Gastroesophageal sphincter (tissue), 3 donors: ENCODE measurements around the gene NEU1.

Experiments used
- POLR2A ChIP-seq, 2 donors: fragments of 450-650 bp; IDR thresholded peaks; one replicate each; pipeline ENCODE4 v1.6.1; 2017; ENCODE audit warnings: antibody characterized with exemption in 2 of 2, mild to moderate bottlenecking in 2 of 2, moderate library complexity in 1 of 2
- POLR2AphosphoS5 ChIP-seq: sonication (generic); formaldehyde crosslinking; IDR thresholded peaks from one replicate; pipeline ENCODE4 v1.6.1; 2017; ENCODE audit warnings: antibody characterized with exemption
- TF ChIP-seq, protein P1 (sequence below), 4 experiments: fragments of 200-600 bp in 2 of 4; fragments of 450-650 bp in 2 of 4; sonication (generic) in 1 of 4; IDR thresholded peaks; one replicate each; pipeline ENCODE4 v1.5.1; 2017 to 2019; ENCODE audit warnings: antibody characterized with exemption in 4 of 4, mild to moderate bottlenecking in 2 of 4, moderate library complexity in 2 of 4

DNA sequence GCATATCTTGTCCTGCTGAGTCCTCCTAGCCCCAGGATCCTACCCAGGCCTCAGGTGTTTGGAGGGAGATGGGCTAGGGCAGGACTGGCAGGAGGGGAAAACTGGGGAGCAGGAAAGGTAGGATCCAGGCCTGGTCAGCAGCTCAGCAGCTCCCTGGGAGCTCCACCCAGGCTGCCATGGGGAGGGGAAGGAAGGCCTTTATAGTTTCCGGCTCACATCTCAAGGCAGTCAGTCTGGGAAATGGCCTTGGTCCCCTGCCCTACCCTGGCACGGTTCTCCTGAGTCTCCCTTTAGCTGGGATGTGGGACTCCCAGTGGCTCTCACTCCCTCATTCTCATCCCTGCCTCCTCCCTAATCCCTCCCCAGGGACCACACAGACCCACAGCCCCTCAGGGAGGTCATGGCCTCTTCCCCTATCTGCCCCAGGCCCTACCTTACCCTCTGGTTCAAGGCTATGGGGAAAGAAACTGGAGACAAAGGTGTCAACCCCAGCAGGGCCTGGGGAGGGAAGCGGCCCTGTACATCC is 14.6 kb upstream of the NEU1 start:
- TF ChIP-seq, protein P1, sequence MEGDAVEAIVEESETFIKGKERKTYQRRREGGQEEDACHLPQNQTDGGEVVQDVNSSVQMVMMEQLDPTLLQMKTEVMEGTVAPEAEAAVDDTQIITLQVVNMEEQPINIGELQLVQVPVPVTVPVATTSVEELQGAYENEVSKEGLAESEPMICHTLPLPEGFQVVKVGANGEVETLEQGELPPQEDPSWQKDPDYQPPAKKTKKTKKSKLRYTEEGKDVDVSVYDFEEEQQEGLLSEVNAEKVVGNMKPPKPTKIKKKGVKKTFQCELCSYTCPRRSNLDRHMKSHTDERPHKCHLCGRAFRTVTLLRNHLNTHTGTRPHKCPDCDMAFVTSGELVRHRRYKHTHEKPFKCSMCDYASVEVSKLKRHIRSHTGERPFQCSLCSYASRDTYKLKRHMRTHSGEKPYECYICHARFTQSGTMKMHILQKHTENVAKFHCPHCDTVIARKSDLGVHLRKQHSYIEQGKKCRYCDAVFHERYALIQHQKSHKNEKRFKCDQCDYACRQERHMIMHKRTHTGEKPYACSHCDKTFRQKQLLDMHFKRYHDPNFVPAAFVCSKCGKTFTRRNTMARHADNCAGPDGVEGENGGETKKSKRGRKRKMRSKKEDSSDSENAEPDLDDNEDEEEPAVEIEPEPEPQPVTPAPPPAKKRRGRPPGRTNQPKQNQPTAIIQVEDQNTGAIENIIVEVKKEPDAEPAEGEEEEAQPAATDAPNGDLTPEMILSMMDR (IDR thresholded peaks at IDR 0.05) = no peak
- TF ChIP-seq POLR2A (IDR thresholded peaks at IDR 0.05) (no peak), POLR2AphosphoS5 (no peak)
